Stimulated activated CD4-positive, alpha-beta T cell treated with anti-CD3 and anti-CD28 coated beads, Interleukin-2, amount 100 ng/mL, for 4 hours (primary cell): ENCODE data around the gene TAS2R4.
A peak's percentile ranks its signal among the peaks of the same experiment; 100 is the strongest.
"Not testable (repeated sequence)": the region's sequence is repeated elsewhere in the genome, so short reads cannot be mapped to it uniquely, and the experiment has no call there.

Experiments used
- DNase-seq: peaks from one replicate; pipeline ENCODE4 v3.0.0-alpha.2; 2020; ENCODE audit warnings: low read depth

TAS2R4 gene

GRCh38 chr7:141776374-141776773 is at the start of gene TAS2R4:
TAS2R4 (plus strand) TSS chr7:141776674; CDS start chr7:141778489, 1,815 bp downstream.
- DNase-seq: no peak

- DNase-seq: no peak
Observed at GRCh38 chr7:141729020-141729419, 47.5 kb upstream of the TAS2R4 start.

GRCh38 chr7:141731476-141732149 is 44.9 kb upstream of the TAS2R4 start:
- DNase-seq: no peak

GRCh38 chr7:141737118-141737835 is 39.2 kb upstream of the TAS2R4 start:
- DNase-seq: no peak

GRCh38 chr7:141737836-141738591 is 38.5 kb upstream of the TAS2R4 start, which contains the start of gene SSBP1:
SSBP1 (plus strand) TSS chr7:141738358; CDS start chr7:141739167, 809 bp downstream.
- peak; percentile 89 for DNase-seq

GRCh38 chr7:141738592-141739013 is 37.9 kb upstream of the TAS2R4 start:
- DNase-seq: no peak

- DNase-seq: no peak
Observed at GRCh38 chr7:141739250-141739649, 37.2 kb upstream of the TAS2R4 start.

GRCh38 chr7:141742229-141742628 is 34.2 kb upstream of the TAS2R4 start:
- no peak for DNase-seq

- DNase-seq: no peak
Observed at GRCh38 chr7:141744131-141744530, 32.3 kb upstream of the TAS2R4 start.

GRCh38 chr7:141748396-141748795 is 28.1 kb upstream of the TAS2R4 start:
- DNase-seq: no peak

- DNase-seq: not testable (repeated sequence)
Observed at GRCh38 chr7:141751904-141752303, 24.6 kb upstream of the TAS2R4 start.

- DNase-seq: no peak
Observed at GRCh38 chr7:141752634-141753033, 23.8 kb upstream of the TAS2R4 start.

- no peak for DNase-seq
Observed at GRCh38 chr7:141754939-141755338, 21.5 kb upstream of the TAS2R4 start.

- no peak for DNase-seq
Observed at GRCh38 chr7:141763797-141764196, 12.7 kb upstream of the TAS2R4 start, which contains the start of gene TAS2R3. TAS2R3 (plus strand) TSS chr7:141764097; CDS start chr7:141764159, 62 bp downstream.

- DNase-seq: not testable (repeated sequence)
Observed at GRCh38 chr7:141770083-141770583, 6.3 kb upstream of the TAS2R4 start.

- DNase-seq: peak; percentile 6
Observed at GRCh38 chr7:141785706-141786552, 9.5 kb downstream of the TAS2R4 start.

GRCh38 chr7:141788296-141788695 is 11.8 kb downstream of the TAS2R4 start:
- no peak for DNase-seq

- DNase-seq: no peak
Observed at GRCh38 chr7:141789917-141790316, 13.4 kb downstream of the TAS2R4 start, which contains the start of gene TAS2R5. TAS2R5 (plus strand) TSS chr7:141790217; CDS start chr7:141790362, 145 bp downstream.

- DNase-seq: no peak
Observed at GRCh38 chr7:141792526-141792925, 16.1 kb downstream of the TAS2R4 start.

- no peak for DNase-seq
Observed at GRCh38 chr7:141820067-141820466, 43.6 kb downstream of the TAS2R4 start.

- DNase-seq: not testable (repeated sequence)
Observed at GRCh38 chr7:141822432-141822831, 46.0 kb downstream of the TAS2R4 start.
